Mucosa of descending colon (tissue), 3 donors: ENCODE measurements around the gene ZNF460. TPM values are rescaled to one million over a fixed set of nuclear protein-coding genes. Genes with fewer than 3 reads are reported as not detected.

ENCODE experiments used
- ATAC-seq: fragments of 200-7000 bp; cut with Tn5 transposase; one replicate; pipeline ENCODE4 v1.9.1; 2020; ENCODE audit warnings: mild to moderate bottlenecking, moderate library complexity
- DNase-seq, 3 donors: peaks; one replicate each; pipeline ENCODE4 v3.0.0-alpha.2; 2020
- H3K36me3 ChIP-seq: fragments of 200-600 bp; one replicate; pipeline ENCODE4 v1.8.0; 2021; ENCODE audit warnings: low read depth, mild to moderate bottlenecking
- H3K4me1 ChIP-seq: fragments of 200-600 bp; one replicate; pipeline ENCODE4 v1.8.0; 2021; ENCODE audit warnings: low read depth, mild to moderate bottlenecking
- H3K4me3 ChIP-seq: fragments of 200-600 bp; one replicate; pipeline ENCODE4 v1.8.0; 2021; ENCODE audit warnings: mild to moderate bottlenecking
- H3K9me3 ChIP-seq: fragments of 200-600 bp; one replicate; pipeline ENCODE4 v1.8.0; 2021; ENCODE audit warnings: mild to moderate bottlenecking
- CTCF ChIP-seq: fragments of 200-600 bp; IDR thresholded peaks from one replicate; pipeline ENCODE4 v1.8.0; 2022; ENCODE audit warnings: antibody characterized with exemption, mild to moderate bottlenecking
- intact Hi-C, 2 donors: fragments of 100-400 bp; cut with DNase I in 1 of 2; cut with micrococcal nuclease in 1 of 2; formaldehyde crosslinking; loops; one replicate each; pipeline versions ENCODE4 v1.11.0 to v1.11.1; 2022; cut with DNase I, micrococcal nuclease
- total RNA-seq, 3 donors: library from RNA; stranded (reverse); fragmentation: NEBNext Ultra II Directional in 2 of 3; extraction: Animal tissue kit (Norgen Biotek cat#: 25700) in 2 of 3; gene quantifications; one replicate each; pipeline versions ENCODE4 v1.2.1 to v1.2.4, GENCODE V29; 2021 to 2023
- donor health status: DM: no; HTN: no; CAD: no; lungs with moderate emphysema.
- donor health status: DM: no; HTN: no; CAD: no.
- donor health status: DM: no; HTN: yes; CAD: no.

ZNF460 gene
- total RNA-seq, 3 donors from 2014 or later: 25.7 to 55.8 (median 42.2) TPM

DNA sequence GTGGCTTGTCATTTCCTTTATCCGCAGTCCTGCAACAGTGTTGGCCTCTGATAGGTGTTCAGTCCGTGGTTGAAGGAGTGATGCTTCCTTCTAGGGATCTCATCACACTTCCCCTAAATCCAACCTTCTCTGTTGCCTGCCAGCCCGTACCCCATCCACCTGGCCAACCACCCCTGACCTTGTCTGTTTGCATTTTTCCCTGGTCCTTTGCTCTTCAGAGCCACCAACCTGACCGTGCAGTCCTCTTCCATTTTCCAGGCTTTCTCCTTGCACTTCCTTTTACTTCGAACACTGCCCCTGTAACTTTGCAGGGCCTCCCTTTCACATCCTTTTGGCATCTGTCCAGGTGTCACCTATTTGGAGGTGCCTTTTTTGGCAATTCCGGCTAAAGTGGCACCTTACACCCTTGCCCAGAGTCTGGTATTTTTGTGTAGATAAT lies 696 bp downstream of the ZNF460 start:
- ATAC-seq (no peak), DNase-seq (peak in 2 of 3 donors; percentile 23 to 35)
- Histone ChIP-seq H3K4me3 (peak overlapping the region; percentile 49), H3K9me3 (no peaks in the 10 kb centered on the region), H3K36me3 (peaks cover 5% of the 10 kb centered on the region), H3K4me1 (peaks cover 11% of the 10 kb centered on the region)
- TF ChIP-seq CTCF: no peak
- intact Hi-C loops: no loop called here

- no peak for ATAC-seq
- Histone ChIP-seq H3K4me1 (peaks cover 11% of the 10 kb centered on the region), H3K9me3 (peaks cover under 1% of the 10 kb centered on the region), H3K36me3 (peaks cover 6% of the 10 kb centered on the region), H3K4me3 (no peak overlapping the region)
- TF ChIP-seq CTCF: no peak
- DNase-seq: no peak
- intact Hi-C loops: no loop called here
Observed at GRCh38 chr19:57282011-57282643, 1.8 kb downstream of the ZNF460 start.

DNA sequence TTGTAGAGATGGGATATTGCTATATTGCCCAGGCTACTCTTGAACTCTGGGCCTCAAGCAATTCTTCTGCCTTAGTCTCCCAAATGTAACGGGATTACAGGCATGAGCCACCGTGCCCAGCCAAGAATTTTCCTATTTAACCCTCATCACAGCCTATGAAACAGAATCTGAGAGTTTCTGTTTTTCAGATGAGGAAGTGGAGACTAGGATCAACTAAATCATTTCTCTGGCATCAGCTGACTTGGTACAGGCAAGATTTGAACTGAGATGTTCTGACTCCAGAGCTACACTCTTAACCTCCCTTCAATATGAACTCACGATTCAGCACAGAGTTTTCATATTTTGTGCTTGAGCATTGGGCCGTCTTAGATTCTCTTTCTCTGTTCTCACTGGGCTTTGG lies 8.1 kb downstream of the ZNF460 start:
- no peaks in the 10 kb centered on the region for H3K4me1 ChIP-seq
- no peak for TF ChIP-seq CTCF
- H3K36me3 ChIP-seq: peaks cover 45% of the 10 kb centered on the region
- no peak for DNase-seq
- peaks cover 52% of the 10 kb centered on the region for H3K9me3 ChIP-seq
- no peak overlapping the region for H3K4me3 ChIP-seq
- ATAC-seq: no peak
- intact Hi-C loops: no loop called here

DNA sequence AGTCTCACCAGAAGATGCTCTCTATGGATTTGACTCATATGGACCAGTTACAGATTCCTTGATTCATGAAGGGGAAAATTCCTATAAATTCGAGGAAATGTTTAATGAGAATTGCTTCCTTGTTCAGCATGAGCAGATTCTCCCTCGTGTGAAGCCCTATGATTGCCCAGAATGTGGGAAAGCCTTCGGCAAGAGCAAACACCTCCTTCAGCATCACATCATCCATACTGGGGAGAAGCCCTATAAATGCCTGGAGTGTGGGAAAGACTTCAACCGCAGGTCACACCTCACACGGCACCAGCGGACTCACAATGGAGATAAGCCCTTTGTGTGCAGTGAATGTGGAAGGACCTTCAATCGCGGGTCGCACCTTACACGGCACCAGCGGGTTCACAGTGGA lies 10.7 kb downstream of the ZNF460 start:
- peaks cover 70% of the 10 kb centered on the region for H3K9me3 ChIP-seq
- DNase-seq (no peak), ATAC-seq (no peak)
- peaks cover 40% of the 10 kb centered on the region for H3K36me3 ChIP-seq
- H3K4me1 ChIP-seq: no peaks in the 10 kb centered on the region
- TF ChIP-seq CTCF: no peak
- H3K4me3 ChIP-seq: no peak overlapping the region
- intact Hi-C loops: no loop called here

GRCh38 chr19:57292547-57292946 lies 12.3 kb downstream of the ZNF460 start:
- intact Hi-C loops: no loop called here
- DNase-seq (no peak), ATAC-seq (no peak)
- Histone ChIP-seq H3K36me3 (peaks cover 34% of the 10 kb centered on the region), H3K4me3 (no peak overlapping the region), H3K9me3 (peaks cover 66% of the 10 kb centered on the region), H3K4me1 (no peaks in the 10 kb centered on the region)
- no peak for TF ChIP-seq CTCF

DNA sequence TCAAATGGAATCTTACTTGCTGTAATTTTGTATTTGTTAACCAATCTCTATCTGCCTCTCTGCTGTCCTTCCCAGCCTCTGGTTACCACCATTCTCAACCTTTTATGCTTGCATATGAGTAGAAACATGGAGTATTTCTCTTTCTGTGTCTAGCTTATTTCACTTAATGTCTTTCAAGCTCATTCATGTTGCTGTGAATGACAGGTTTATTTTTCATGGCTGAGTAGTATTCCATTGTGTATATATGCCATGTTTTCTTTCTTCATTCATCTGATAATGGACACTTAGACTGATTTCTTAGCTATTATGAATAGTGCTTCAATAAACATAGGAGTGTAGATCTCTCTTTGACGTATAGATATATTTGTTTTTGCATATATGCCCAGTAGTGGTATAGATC lies 13.4 kb downstream of the ZNF460 start:
- Histone ChIP-seq H3K4me1 (no peaks in the 10 kb centered on the region), H3K9me3 (peaks cover 61% of the 10 kb centered on the region), H3K4me3 (no peak overlapping the region), H3K36me3 (peaks cover 24% of the 10 kb centered on the region)
- ATAC-seq: no peak
- TF ChIP-seq CTCF: no peak
- intact Hi-C loops: no loop called here
- no peak for DNase-seq
